Stimulated activated CD8-positive, alpha-beta memory T cell treated with anti-CD3 and anti-CD28 coated beads, Interleukin-12 subunit alpha, Interleukin-12 subunit beta, amount 100 ng/mL, for 24 hours (primary cell): Measurements from ENCODE around the gene CLCC1.

Source experiments
- DNase-seq: peaks from one replicate; pipeline ENCODE4 v3.0.0-alpha.2; 2020; ENCODE audit errors: extremely low read depth

Gene CLCC1

GRCh38 chr1:108916788-108917187 is 46.5 kb downstream of the CLCC1 start:
- DNase-seq: no peak
